ENCODE results near the gene LGI4. TPM values are rescaled to one million over a fixed set of nuclear protein-coding genes. Genes with fewer than 3 reads are reported as not detected.

LGI4 gene
- total RNA-seq, 4 donors from 2014 or later: 5.1 to 44.4 (median 19.7) TPM

Small RNA genes within 50 kb of the gene (small RNA-seq; reads per million reads assigned to genes)
- gene AC020907.2: not detected

Other genes starting within 250 kb of the LGI4 start
- 1 to 10 TPM in 3 of 4 donors, under 1 TPM in 1; 0.26 to 7.1 (median 2.8) TPM for gene ZNF30, start 208.2 kb downstream of the LGI4 start, total RNA-seq
- 10 to 100 TPM in 2 of 4 donors, 1 to 10 TPM in 2; 4.4 to 16.5 (median 10.7) TPM for gene ZNF792, start 170.8 kb downstream of the LGI4 start, total RNA-seq
- 10 to 100 TPM; 40.0 to 89.8 (median 52.2) TPM for gene GRAMD1A, start 134.7 kb downstream of the LGI4 start, total RNA-seq
- 10 to 100 TPM in 1 of 4 donors, under 1 TPM in 3; 0.26 to 15.2 (median 0.78) TPM for gene SCN1B, start 104.6 kb downstream of the LGI4 start, total RNA-seq
- gene HPN, start 93.3 kb downstream of the LGI4 start, total RNA-seq: 1 to 10 TPM in 2 of 4 donors, under 1 TPM in 2; 0.26 to 2.7 (median 0.68) TPM
- gene FXYD3, start 19.2 kb downstream of the LGI4 start, total RNA-seq: 1 to 10 TPM; 1.5 to 3.8 (median 1.6) TPM
- 100 to 1,000 TPM in 2 of 4 donors, 10 to 100 TPM in 2; 18.1 to 214 (median 105) TPM for gene FXYD1, start 3.8 kb upstream of the LGI4 start, total RNA-seq
- 1 to 10 TPM in 1 of 4 donors, under 1 TPM in 1, not detected in 2; 0.83 to 3.7 TPM for gene FXYD7, start 8.2 kb upstream of the LGI4 start, total RNA-seq
- 10 to 100 TPM; 10.9 to 86.2 (median 34.2) TPM for gene FXYD5, start 19.7 kb upstream of the LGI4 start, total RNA-seq
- under 1 TPM in 1 of 4 donors, not detected in 3; 0.21 TPM for gene FAM187B, start 93.7 kb upstream of the LGI4 start, total RNA-seq
- 10 to 100 TPM in 3 of 4 donors, 1 to 10 TPM in 1; 7.3 to 37.8 (median 20.2) TPM for gene LSR, start 113.9 kb upstream of the LGI4 start, total RNA-seq
- gene USF2, start 133.9 kb upstream of the LGI4 start, total RNA-seq: 100 to 1,000 TPM in 1 of 4 donors, 10 to 100 TPM in 3; 48.8 to 155 (median 87.5) TPM
- gene HAMP, start 147.5 kb upstream of the LGI4 start, total RNA-seq: 1 to 10 TPM in 1 of 4 donors, not detected in 3; 1.1 TPM
- 10 to 100 TPM in 1 of 4 donors, under 1 TPM in 1, not detected in 2; 0.91 to 15.1 TPM for gene MAG, start 157.1 kb upstream of the LGI4 start, total RNA-seq
- 1 to 10 TPM in 2 of 4 donors, under 1 TPM in 2; under 0.01 to 9.4 (median 1.3) TPM for gene CD22, start 194.1 kb upstream of the LGI4 start, total RNA-seq
- gene FFAR1, start 212.8 kb upstream of the LGI4 start, total RNA-seq: under 1 TPM in 1 of 4 donors, not detected in 3; 0.21 TPM
- gene FFAR3, start 223.4 kb upstream of the LGI4 start, total RNA-seq: not detected
- gene GPR42, start 236.0 kb upstream of the LGI4 start, total RNA-seq: not detected